Thoracic aorta (tissue), 2 donors: Measurements from ENCODE around the gene PACSIN1. TPM values are rescaled to one million over a fixed set of nuclear protein-coding genes. Genes with fewer than 3 reads are reported as not detected.
"Not testable (repeated sequence)": the region's sequence is repeated elsewhere in the genome, so short reads cannot be mapped to it uniquely, and the experiment has no call there.

Experiments
- ATAC-seq: fragments of 150-250 bp; one replicate; pipeline ENCODE4 v1.8.0; 2017; ENCODE audit warnings: low read depth; ENCODE audit not compliant: insufficient number of reproducible peaks, low FRiP score
- DNase-seq: peaks from one replicate; pipeline ENCODE4 v3.0.0-alpha.2; 2020; ENCODE audit warnings: low spot score
- H3K27ac ChIP-seq, 2 donors: fragments of 200-600 bp; sonication (generic); 1 replicate in 1 of 2; 2 replicates in 1 of 2; pipeline ENCODE4 v1.5.1; 2016; ENCODE audit warnings: mild to moderate bottlenecking in 2 of 2, moderate library complexity in 2 of 2
- H3K27me3 ChIP-seq: fragments of 200-600 bp; sonication (generic); replicated peaks from 2 replicates; pipeline ENCODE4 v1.6.0; 2016; ENCODE audit warnings: mild to moderate bottlenecking; ENCODE audit not compliant: insufficient read depth
- H3K36me3 ChIP-seq: fragments of 200-600 bp; sonication (generic); one replicate; pipeline ENCODE4 v1.5.1; 2016
- H3K4me1 ChIP-seq, 2 donors: fragments of 200-600 bp; sonication (generic); 1 replicate in 1 of 2; 2 replicates in 1 of 2; pipeline versions ENCODE4 v1.5.1 to v1.6.0; 2016; ENCODE audit warnings: low read depth in 2 of 2, mild to moderate bottlenecking in 1 of 2; ENCODE audit not compliant: control insufficient read depth in 1 of 2
- H3K4me3 ChIP-seq: fragments of 200-600 bp; sonication (generic); 2 replicates; pipeline ENCODE4 v1.5.1; 2016; ENCODE audit warnings: mild to moderate bottlenecking
- H3K9me3 ChIP-seq: fragments of 200-600 bp; sonication (generic); 2 replicates; pipeline ENCODE4 v1.5.1; 2016
- total RNA-seq, 2 donors: library from RNA; depleted of rRNA; stranded (reverse); fragments of >200 nt; gene quantifications; one replicate each; pipeline versions ENCODE4 v1.1.0 to v1.2.3, GENCODE V29; 2016
- TF ChIP-seq, protein P1 (sequence below): fragments of 200-600 bp; sonication (generic); IDR thresholded peaks from one replicate; pipeline ENCODE4 v1.5.1; 2019; ENCODE audit warnings: antibody characterized with exemption

PACSIN1 gene
- total RNA-seq, 2 donors from 2014 or later, result 0.14 TPM; not detected in 1

DNA sequence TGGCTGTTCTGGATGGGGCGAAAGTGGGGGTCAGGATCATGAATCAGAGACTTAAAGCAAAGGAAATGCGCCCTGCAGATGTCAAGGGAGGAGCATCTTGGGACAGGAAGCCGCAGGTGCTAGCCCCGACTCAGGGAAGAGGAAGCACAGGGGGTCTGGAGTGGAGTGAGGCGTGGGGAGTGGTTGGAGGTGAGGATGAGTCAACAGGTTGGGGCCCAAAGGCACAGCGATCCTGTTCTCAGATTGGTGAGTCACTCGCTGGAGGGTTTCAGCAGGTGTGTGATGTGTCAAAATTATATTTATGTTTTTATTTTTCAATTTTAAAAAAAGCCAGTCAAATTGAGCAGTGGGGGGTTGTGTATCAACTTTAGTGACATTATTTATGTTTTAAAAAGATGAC lies 19.0 kb downstream of the PACSIN1 start:
- H3K36me3 ChIP-seq, result no peaks in the 10 kb centered on the region
- H3K9me3 ChIP-seq, result no peaks in the 10 kb centered on the region
- no peaks in the 10 kb centered on the region for H3K27me3 ChIP-seq
- DNase-seq (no peak), ATAC-seq (no peak)
- TF ChIP-seq, protein P1, sequence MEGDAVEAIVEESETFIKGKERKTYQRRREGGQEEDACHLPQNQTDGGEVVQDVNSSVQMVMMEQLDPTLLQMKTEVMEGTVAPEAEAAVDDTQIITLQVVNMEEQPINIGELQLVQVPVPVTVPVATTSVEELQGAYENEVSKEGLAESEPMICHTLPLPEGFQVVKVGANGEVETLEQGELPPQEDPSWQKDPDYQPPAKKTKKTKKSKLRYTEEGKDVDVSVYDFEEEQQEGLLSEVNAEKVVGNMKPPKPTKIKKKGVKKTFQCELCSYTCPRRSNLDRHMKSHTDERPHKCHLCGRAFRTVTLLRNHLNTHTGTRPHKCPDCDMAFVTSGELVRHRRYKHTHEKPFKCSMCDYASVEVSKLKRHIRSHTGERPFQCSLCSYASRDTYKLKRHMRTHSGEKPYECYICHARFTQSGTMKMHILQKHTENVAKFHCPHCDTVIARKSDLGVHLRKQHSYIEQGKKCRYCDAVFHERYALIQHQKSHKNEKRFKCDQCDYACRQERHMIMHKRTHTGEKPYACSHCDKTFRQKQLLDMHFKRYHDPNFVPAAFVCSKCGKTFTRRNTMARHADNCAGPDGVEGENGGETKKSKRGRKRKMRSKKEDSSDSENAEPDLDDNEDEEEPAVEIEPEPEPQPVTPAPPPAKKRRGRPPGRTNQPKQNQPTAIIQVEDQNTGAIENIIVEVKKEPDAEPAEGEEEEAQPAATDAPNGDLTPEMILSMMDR, result no peak
- H3K27ac ChIP-seq, result no peak overlapping the region
- H3K4me3 ChIP-seq, result no peak overlapping the region
- H3K4me1 ChIP-seq, result no peaks in the 10 kb centered on the region

DNA sequence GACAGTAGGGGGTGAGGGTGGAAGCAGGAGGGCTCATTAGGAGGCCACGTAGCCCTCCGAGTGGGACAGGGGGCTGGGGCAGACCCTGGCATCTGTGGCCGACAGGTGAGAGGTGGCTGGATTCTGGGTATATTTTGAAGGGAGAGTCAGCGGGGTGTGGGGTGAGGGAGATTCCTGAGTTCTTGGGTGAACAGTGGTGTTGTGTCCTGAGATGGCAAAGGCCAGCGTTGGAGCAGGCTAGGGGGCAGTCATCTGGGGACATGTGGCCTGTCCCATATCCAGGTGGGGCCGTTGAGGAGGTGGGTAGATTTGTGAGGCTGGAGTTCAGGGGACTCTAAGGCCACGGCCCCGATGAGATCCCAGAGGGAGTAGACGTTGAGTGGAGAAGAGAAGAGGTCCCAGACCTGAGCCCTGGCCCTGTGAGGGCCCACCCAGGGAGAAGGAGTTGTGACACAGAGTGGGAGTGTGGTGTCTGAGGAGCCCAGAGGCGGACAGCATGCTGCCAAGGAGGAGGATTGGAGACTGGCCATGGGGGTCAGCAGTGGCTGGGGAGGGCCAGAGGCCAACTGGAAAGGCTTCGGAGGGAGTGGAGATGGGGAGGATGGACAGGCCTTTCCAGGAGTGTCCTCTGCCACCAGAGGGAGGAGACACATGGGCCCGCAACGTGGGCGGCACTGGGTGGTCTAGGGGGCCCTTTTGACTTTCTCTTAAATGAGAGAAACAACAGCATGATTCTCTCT lies 19.6 kb downstream of the PACSIN1 start:
- TF ChIP-seq, protein P1, result no peak
- no peak for DNase-seq
- Histone ChIP-seq H3K9me3 (no peaks in the 10 kb centered on the region), H3K4me3 (no peak overlapping the region), H3K27me3 (no peaks in the 10 kb centered on the region), H3K4me1 (no peaks in the 10 kb centered on the region), H3K36me3 (no peaks in the 10 kb centered on the region), H3K27ac (no peak overlapping the region)
- ATAC-seq, result no peak

DNA sequence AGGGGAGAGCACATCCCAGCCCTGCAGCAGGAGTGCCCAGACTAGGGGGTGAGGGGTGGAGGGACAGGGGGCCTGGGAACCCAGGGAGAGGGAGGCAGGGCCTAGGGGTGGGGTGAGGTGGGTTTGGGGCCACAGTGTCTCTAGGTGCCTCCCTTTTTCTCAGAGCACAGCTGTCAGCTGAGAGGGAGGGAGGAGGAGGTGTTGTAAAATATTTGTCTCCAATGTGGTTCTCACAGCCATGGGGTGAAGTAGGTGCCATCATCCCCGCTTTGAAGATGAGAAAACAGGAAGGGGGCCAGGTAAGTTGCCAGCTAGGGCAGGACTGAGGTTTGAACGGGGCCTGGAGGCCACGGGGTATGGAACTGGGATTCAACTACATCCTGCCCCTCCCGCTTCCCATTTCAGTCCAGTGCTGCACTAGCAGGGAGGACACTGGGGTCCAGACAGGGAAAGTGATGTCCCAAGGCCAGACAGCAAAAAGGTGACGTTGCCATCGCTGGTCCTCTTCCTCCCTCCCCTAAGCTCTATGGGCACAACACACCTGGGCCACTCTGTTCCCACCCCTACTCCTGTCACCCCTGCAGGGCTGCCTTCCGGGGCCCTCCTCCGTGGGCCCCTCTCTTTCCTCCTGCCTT lies 20.3 kb downstream of the PACSIN1 start:
- Histone ChIP-seq H3K36me3 (no peaks in the 10 kb centered on the region), H3K9me3 (no peaks in the 10 kb centered on the region), H3K27ac (no peak overlapping the region), H3K4me1 (no peaks in the 10 kb centered on the region), H3K4me3 (no peak overlapping the region), H3K27me3 (no peaks in the 10 kb centered on the region)
- TF ChIP-seq, protein P1, result no peak
- DNase-seq (no peak), ATAC-seq (no peak)

DNA sequence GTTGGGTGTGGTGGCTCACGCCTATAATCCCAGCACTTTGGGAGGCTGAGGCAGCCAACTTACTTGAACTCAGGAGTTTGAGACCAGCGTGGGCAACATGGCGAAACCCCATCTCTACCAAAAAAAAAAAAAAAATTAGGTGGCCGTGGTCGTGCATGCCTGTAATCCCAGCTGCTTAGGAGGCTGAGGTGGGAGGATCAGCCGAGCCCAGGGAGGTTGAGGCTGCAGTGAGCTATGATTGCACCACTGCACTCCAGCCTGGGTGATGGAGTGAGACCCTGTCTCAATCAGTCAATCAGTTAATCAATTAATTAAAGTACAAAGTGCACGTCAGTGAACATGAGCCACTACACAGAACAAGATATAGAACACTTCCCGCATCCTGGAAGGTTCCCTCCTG lies 21.0 kb downstream of the PACSIN1 start:
- H3K4me1 ChIP-seq, H3K9me3 ChIP-seq, ATAC-seq, DNase-seq, H3K27ac ChIP-seq, H3K27me3 ChIP-seq, H3K36me3 ChIP-seq, H3K4me3 ChIP-seq: not testable (repeated sequence)

DNA sequence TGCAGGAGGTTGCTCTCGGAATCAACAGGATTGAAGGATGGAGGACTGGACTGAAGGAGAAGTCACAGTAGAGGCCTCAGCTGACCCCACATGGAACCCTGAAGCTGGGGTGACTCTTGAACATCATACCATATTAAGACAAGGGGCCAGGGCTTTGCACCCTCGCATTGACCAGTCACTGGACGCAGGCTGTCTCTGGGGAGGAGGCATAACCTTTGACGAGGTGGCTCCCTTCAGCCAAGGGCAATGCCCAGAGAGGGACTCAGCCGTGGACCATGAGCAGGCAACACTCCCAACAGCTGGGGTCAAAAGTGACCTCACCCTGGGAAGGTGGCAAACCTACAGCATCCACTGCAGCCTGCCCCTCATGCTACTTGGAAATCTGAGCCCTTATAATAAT lies 21.7 kb downstream of the PACSIN1 start:
- H3K36me3 ChIP-seq, result no peaks in the 10 kb centered on the region
- TF ChIP-seq, protein P1, result no peak
- H3K4me3 ChIP-seq, result no peak overlapping the region
- no peak for DNase-seq
- ATAC-seq, result no peak
- H3K27me3 ChIP-seq, result no peaks in the 10 kb centered on the region
- no peaks in the 10 kb centered on the region for H3K4me1 ChIP-seq
- no peaks in the 10 kb centered on the region for H3K9me3 ChIP-seq
- no peak overlapping the region for H3K27ac ChIP-seq
